ENCODE measurements around the gene BACH2. TPM values are rescaled to one million over a fixed set of nuclear protein-coding genes. Genes with fewer than 3 reads are reported as not detected.

BACH2 gene
- total and polyA plus RNA-seq, 2 experiments from 2014 or later: 1.6 to 5.7 TPM

DNA sequence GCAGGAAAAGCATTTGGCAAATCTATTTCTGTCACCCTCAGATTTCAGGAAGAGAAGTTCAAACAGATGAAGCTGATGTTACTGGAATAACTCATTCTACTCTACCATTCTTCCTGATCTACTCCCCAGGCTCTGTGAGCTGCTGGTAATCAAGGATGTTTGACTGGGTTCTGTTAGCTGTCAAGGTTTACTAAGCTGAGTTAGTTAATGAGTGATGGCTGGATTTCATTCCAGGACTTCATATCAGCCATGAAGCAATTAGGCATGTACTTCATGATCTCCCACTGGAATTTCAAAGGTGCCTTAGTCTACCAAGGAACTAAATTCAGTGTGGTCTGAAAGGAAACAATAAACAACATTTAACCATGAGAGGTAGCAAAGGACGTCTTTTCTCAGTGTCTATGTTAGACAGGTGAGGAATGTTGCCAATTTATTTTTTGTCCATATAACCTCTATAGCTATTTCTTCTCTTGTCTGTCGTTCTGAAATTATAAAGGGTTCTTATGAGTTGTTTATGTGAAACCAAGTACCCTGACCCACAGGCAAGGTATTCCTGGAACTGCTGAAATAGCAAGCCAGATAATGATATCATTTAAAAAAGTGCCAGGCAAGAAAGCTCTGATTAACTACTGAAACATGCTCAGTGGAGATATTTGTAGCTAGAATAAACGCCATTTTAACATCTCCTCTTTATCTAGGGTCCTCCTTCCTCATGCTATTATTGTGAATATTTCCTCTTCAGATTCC is 112.9 kb downstream of the BACH2 start:
- Mint-ChIP-seq H3K9me3 (no peaks in the 10 kb centered on the region), H3K27ac (no peak overlapping the region), H3K27me3 (ENCODE audit: insufficient read depth, low read depth, poor library complexity) (no peaks in the 10 kb centered on the region), H3K4me1 (peaks cover 19% of the 10 kb centered on the region; the same call in 2 of the 3 replicates), H3K36me3 (ENCODE audit: low read depth) (no peaks in the 10 kb centered on the region), H3K4me3 (no peak overlapping the region)
- H4K20me1 ChIP-seq (replicated peaks; ENCODE audit: insufficient read depth): no peaks in the 10 kb centered on the region
- no peaks in the 10 kb centered on the region for H3K79me2 ChIP-seq (replicated peaks; ENCODE audit: insufficient read depth)
- H3K9me2 ChIP-seq (ENCODE audit: insufficient read depth): no peaks in the 10 kb centered on the region
- H3K4me1 ChIP-seq (ENCODE audit: insufficient read depth): peaks cover 21% of the 10 kb centered on the region
- no peaks in the 10 kb centered on the region for H3K36me3 ChIP-seq (ENCODE audit: insufficient read depth)
- no peak overlapping the region for H2AFZ ChIP-seq
- no peaks in the 10 kb centered on the region for H3F3A ChIP-seq (replicated peaks; ENCODE audit: low read depth)
- DNase-seq (ENCODE audit: low spot score) (no peak), ATAC-seq (no peak)
- no peak overlapping the region; the same call in 1 of the 2 replicates for H3K27ac ChIP-seq (ENCODE audit: low read depth)
- TF ChIP-seq, protein P1, sequence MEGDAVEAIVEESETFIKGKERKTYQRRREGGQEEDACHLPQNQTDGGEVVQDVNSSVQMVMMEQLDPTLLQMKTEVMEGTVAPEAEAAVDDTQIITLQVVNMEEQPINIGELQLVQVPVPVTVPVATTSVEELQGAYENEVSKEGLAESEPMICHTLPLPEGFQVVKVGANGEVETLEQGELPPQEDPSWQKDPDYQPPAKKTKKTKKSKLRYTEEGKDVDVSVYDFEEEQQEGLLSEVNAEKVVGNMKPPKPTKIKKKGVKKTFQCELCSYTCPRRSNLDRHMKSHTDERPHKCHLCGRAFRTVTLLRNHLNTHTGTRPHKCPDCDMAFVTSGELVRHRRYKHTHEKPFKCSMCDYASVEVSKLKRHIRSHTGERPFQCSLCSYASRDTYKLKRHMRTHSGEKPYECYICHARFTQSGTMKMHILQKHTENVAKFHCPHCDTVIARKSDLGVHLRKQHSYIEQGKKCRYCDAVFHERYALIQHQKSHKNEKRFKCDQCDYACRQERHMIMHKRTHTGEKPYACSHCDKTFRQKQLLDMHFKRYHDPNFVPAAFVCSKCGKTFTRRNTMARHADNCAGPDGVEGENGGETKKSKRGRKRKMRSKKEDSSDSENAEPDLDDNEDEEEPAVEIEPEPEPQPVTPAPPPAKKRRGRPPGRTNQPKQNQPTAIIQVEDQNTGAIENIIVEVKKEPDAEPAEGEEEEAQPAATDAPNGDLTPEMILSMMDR (conservative IDR thresholded peaks at IDR 0.05; ENCODE audit: low read depth in 2 of 2): no peak
- no peak for TF ChIP-seq POLR2AphosphoS5 (IDR thresholded peaks at IDR 0.05; ENCODE audit: low read depth)
- no peak for TF ChIP-seq EZH2phosphoT487 (IDR thresholded peaks at IDR 0.05; ENCODE audit: unreplicated experiment)
- no peaks in the 10 kb centered on the region for H3K27me3 ChIP-seq (ENCODE audit: insufficient read depth)
- H3K4me3 ChIP-seq: no peak overlapping the region
- no peak overlapping the region for H3K4me2 ChIP-seq

- Mint-ChIP-seq H3K9me3 (no peaks in the 10 kb centered on the region), H3K27me3 (ENCODE audit: insufficient read depth, low read depth, poor library complexity) (no peaks in the 10 kb centered on the region), H3K4me3 (no peak overlapping the region), H3K27ac (no peak overlapping the region), H3K36me3 (ENCODE audit: low read depth) (no peaks in the 10 kb centered on the region), H3K4me1 (peaks cover 13% of the 10 kb centered on the region; the same call in 2 of the 3 replicates)
- no peaks in the 10 kb centered on the region for H3K9me2 ChIP-seq (ENCODE audit: insufficient read depth)
- H3K4me1 ChIP-seq (ENCODE audit: insufficient read depth): peaks cover 12% of the 10 kb centered on the region
- no peak overlapping the region for H3K4me2 ChIP-seq
- TF ChIP-seq NANOG (IDR thresholded peaks at IDR 0.05; ENCODE audit: borderline replicate concordance) (no peak), POLR2AphosphoS5 (IDR thresholded peaks at IDR 0.05; ENCODE audit: low read depth) (no peak), CREB1 (CRISPR knock-in tag; IDR thresholded peaks at IDR 0.05; ENCODE audit: low read depth) (no peak), ZNF331 (CRISPR knock-in tag; IDR thresholded peaks at IDR 0.05; ENCODE audit: low read depth) (no peak), ZNF114 (CRISPR knock-in tag; IDR thresholded peaks at IDR 0.05) (no peak), EZH2phosphoT487 (IDR thresholded peaks at IDR 0.05; ENCODE audit: unreplicated experiment) (no peak), ZNF462 (CRISPR knock-in tag; IDR thresholded peaks at IDR 0.05) (no peak)
- TF ChIP-seq, protein P1 (conservative IDR thresholded peaks at IDR 0.05; ENCODE audit: low read depth in 2 of 2): no peak
- H3F3A ChIP-seq (replicated peaks; ENCODE audit: low read depth): no peaks in the 10 kb centered on the region
- DNase-seq (ENCODE audit: low spot score) (no peak), ATAC-seq (no peak)
- H3K27me3 ChIP-seq (ENCODE audit: insufficient read depth): no peaks in the 10 kb centered on the region
- no peak overlapping the region for H2AFZ ChIP-seq
- no peaks in the 10 kb centered on the region for H3K79me2 ChIP-seq (replicated peaks; ENCODE audit: insufficient read depth)
- H3K4me3 ChIP-seq: no peak overlapping the region
- H4K20me1 ChIP-seq (replicated peaks; ENCODE audit: insufficient read depth): no peaks in the 10 kb centered on the region
- H3K27ac ChIP-seq (ENCODE audit: low read depth): no peak overlapping the region
- no peaks in the 10 kb centered on the region for H3K36me3 ChIP-seq (ENCODE audit: insufficient read depth)
Observed at GRCh38 chr6:90180526-90180925, 116.1 kb downstream of the BACH2 start.

All from GM23338 (cell line).